GM19035 (cell line): ENCODE measurements around the gene DNAI2.

Experiments
- ATAC-seq: cut with Tn5 transposase; IDR thresholded peaks from one replicate; pipeline ENCODE4 v1.9.1; 2021; ENCODE audit not compliant: unreplicated experiment

DNAI2 gene

DNA sequence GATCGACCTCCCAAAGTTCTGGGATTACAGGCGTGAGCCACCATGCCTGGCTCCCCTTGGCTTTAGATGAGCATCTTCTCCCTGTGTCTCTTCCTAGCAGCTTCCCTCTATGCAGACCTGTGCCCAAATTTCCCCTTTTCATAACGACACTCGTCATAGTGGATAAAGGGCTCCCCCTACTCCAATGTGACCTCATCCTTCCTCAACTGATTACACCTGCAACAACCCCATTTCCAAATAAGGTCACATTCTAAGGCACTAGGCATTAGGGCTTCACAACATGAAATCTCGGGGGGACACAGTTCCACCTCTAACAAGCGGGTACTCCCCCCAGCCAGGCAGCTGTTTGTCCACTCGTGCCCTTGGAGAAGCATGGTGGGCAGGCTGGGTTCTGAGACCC lies 62.3 kb downstream of the DNAI2 start:
- no peak for ATAC-seq

DNA sequence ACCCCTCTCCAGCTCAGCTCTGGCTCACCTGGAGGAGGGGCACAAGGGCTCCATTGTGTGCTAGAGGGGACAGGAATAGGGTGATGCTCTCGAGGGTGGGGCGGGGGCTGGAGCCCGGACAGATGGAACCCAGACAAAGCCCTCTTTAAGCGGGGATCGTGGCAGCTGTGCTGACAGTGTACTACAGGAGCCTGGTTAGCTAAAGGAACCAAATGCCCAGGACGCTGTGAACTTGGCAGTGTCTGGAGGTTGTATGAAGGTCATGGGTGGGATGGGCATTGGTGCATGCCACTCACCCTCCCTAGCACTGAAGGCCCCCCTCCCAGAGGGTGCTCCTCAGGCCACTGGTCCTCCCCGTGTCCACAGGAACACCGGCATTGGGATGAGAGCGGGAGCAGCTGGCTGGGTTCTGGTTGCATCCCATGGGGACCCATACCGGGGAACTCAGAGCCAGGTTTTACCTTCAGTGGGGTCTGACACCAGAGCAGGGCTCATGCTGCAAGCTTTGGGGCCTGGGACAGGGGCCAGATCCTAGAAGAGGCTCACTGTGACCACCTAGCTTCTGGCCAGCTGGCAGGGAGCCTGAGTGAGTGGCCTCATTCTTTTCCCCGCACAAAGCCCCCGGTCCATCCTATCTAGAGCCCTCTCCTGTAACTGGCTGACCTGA lies 63.9 kb downstream of the DNAI2 start:
- no peak for ATAC-seq

DNA sequence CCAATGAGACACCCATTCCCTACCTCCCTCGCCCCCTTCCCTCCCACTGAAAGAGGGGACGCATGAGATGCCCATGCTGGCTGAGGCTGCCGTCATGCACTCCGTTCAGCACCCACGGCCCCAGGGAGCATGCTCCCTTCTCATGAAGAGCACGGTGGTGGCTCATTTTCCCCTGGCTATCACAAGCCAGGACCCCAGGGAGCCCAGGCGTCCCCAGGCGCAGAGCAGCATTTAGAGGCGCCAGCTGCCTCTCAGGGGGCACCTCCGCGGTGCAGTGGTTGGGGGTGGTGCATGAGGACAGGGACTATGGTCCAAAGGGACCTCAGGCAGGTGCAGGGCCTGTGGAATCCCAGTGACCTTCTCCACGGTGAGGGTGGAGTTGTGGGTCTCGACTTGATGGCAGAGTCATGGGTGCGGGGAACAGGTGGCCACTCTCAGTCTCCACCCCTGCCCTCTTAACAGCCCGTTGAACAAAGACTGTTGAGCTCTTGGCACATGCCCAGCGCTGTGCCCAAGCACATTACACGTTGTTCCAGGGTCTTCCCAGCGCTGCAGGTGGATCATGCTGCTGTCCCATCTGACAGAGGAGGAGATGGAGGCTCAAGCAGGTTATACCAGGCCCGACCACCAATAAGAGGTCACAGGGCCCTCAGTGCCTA lies 65.6 kb downstream of the DNAI2 start:
- ATAC-seq: no peak

DNA sequence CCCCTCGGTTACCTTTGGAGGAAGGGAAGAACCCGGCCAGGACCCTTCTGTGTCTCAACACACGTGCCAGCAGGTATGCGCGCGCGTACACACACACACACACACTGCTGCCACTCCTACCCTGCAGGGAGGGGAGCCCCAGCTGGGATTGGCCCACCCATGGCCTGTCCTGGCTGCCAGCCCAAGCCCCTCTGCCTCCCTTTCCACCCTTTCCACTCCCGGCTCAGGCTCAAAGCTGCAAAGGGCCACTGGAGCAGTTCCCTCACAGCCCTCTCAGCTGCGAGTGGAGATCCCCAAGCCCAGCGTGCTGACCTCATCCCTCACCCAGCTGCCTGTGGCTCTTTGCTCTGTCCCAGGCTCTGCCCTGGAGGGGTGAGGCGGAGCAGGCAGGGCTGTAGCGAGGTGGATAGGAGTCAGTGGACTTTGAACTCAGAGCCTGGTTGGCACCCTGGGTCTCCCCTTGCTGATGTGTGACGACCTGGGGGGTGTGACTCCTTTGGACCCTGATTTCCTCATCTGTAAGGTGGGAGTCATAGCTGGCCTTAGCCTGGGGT lies 66.5 kb downstream of the DNAI2 start:
- ATAC-seq: no peak

DNA sequence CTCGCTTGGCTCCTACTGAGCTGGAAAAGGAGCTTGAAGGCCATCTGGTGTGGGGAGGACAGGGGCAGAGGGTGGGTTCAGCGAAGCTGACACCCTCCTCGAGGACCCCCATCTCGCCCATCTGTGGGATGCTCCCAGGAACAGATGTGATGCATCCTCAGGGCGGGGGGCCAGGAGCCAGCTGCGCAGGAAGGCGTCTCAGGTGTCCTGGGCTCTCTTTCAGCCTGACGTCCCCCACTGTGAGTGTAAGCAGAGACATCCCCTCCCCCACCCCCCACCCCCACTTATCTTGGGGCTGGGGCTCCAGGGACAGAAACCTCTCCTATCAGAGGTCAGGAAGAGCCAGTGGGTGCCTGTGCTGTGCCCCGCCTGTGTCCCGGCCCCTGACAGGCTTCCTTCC lies 68.2 kb downstream of the DNAI2 start:
- no peak for ATAC-seq

DNA sequence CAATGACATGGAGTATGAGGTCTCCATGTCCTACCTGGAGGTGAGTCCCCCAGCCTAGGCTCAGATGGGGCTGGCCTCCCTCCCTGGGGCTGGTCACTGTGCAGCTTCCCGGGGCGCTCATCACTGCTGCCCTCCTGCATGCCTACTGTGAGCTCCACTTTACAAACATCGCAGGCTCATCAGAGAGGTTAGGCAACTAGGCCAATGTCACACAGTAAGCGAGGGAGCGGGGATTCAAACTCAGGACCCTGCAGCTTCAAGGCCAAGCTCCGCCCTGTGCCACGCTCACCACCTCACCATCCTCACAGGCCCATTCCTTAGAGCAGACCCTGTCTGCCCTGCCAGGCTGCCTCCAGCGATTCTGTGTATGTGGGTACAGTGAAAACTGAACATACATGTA lies 69.1 kb downstream of the DNAI2 start:
- ATAC-seq: no peak

DNA sequence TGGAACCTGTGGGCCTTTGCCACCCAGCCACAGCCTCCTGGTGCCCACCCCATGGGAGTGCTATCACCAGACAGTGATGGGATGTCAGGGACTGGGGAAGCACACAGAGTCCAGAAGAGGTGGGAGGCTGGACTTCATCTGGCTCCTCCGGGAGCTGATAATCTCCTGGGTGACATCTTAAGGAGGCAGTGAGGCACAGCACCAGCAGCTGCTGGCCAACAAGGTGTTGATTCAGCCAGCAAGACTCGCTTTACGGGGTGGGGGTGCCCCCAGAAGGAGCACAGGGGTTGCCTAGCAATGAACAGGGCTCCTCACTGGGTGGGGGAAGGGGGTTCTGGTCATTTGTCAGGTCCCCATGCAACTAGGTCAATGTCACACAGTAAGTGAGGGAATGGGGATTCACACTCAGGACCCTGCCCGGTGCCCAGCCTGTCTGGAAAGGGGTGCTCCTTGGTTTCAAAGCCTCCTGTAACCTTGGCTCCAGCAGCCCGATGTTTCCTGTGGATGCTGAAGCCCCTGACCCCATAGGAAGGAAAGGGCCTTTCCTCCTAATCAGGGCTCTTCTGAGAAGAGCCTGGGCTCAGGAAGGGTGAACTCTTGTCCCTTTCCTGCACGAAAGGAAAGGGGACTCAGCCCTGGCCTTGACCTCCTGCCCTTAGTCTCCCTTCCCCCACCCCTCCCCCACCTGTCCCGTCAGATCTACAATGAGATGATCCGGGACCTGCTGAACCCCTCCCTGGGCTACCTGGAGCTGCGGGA lies 69.7 kb downstream of the DNAI2 start:
- ATAC-seq: no peak

DNA sequence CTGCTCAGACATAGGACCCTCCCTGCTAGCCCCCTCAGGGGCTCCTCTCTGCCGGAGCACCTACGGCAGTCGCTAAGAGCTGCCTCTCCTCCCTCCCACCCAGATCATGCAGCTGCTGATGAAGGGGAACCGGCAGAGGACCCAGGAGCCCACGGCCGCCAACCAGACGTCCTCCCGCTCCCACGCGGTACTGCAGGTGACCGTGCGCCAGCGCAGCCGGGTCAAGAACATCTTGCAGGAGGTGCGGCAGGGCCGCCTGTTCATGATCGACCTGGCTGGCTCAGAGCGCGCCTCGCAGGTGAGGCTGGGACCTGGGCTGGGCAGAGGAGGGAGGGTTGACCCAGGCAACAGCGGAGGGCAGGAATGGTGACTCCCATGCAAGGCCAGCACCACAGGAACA lies 70.6 kb downstream of the DNAI2 start:
- no peak for ATAC-seq

DNA sequence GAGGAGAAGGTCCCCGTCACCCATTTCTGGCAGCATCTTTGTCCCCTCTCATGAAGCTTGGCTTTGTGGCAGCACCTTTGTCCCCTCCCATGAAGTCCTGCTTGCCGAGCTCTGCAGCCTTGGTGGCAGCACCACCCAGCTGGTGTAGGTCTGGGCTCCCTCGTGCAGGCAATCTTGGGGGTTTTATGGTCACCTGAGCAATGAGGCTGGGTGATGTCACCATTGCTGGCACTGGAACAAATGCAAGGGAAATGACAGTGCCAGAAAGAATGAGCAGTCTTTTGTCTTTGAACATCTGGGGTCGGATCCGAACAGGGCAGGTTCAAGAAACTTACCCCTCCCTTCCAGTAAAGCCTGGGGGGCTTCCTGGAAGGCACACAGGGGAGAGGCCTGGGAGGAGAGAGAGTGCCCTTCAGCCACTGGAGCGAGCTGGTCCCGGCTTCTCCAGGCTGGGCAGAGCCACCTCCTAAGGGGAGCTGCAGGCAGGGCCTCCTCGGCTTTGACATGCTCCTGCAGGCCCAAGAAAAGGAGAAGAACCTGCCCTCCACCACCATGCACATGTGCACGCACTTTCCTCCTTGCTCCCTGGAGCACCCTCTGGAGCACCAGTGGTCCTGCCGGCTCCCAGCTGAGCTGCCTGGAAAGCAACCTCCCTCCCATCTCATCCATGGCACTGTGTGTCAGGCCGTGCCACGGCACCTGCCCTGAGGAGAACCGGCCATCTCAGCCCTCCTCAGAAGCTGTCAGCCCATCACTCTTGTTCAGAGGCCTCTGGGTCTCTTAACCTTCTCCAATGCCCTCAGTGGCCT lies 71.6 kb downstream of the DNAI2 start:
- ATAC-seq: no peak

DNA sequence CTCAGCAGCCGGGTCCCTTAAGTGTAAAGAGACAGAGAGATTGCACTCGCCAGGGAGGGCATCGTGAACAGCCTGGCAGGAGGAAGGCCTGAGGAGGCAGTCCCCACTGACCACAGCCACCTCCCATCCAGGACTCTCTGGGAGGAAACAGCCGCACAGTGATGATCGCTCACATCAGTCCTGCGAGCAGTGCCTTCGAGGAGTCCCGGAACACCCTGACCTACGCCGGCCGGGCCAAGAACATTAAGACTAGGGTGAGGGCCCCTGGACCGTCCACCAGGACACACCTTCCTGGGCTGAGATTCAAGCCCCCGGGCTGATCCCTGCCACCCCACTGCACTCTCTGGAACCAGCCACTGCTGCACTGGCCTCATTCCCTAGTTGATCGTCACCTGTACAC lies 73.6 kb downstream of the DNAI2 start:
- no peak for ATAC-seq

DNA sequence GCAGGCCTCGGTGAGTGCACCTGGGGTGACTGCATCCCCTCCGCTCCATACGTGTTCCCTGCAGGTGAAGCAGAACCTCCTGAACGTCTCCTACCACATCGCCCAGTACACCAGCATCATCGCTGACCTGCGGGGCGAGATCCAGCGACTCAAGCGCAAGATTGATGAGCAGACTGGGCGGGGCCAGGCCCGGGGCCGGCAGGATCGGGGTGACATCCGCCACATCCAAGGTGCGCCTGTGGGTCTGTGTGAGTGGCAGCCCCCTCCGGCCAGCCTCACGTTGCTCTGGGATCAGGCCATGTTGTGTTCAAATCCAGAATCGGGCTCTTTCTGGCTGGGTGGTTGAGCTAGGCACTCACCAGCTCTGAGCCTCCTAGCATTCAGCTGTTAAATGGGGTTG lies 75.1 kb downstream of the DNAI2 start:
- no peak for ATAC-seq

DNA sequence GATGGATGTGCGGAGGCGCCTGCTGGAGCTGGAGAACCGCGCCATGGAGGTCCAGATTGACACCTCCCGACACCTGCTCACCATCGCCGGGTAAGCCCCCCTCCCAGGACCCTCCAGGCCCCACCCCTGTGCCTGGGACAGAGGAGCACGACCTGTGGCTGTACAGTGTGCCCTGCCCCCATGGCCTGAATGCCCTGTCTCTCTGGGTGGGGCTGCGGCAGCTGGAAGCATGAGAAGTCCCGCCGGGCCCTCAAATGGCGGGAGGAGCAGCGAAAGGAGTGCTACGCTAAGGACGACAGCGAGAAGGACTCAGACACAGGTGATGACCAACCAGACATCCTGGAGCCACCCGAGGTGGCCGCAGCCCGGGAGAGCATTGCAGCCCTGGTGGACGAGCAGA lies 76.5 kb downstream of the DNAI2 start:
- no peak for ATAC-seq

DNA sequence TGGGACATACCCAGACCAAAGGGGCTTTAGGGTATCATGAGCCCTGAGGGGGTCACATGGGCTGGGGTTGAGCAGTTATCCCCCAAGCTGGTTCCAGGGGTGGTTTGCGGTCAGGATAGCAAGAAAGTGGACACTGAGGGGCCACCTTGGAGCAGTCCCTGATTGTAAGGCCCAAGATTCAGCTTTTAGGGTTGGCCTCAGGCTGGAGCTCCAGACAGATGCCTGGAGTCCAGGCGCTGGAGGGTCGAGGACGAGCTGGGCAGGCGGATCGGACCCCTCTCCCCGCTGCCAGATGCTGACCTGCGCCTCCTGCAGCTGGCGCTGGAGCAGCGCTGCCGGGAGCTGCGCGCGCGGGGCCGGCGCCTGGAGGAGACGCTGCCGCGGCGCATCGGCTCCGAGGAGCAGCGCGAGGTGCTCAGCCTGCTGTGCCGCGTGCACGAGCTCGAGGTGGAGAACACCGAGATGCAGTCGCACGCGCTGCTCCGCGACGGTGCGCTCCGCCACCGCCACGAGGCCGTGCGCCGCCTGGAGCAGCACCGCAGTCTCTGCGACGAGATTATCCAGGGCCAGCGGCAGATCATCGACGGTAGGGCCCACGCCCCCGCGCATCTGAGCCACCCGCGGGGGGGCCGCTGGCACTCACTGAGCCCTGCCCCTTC lies 77.6 kb downstream of the DNAI2 start:
- ATAC-seq: no peak

DNA sequence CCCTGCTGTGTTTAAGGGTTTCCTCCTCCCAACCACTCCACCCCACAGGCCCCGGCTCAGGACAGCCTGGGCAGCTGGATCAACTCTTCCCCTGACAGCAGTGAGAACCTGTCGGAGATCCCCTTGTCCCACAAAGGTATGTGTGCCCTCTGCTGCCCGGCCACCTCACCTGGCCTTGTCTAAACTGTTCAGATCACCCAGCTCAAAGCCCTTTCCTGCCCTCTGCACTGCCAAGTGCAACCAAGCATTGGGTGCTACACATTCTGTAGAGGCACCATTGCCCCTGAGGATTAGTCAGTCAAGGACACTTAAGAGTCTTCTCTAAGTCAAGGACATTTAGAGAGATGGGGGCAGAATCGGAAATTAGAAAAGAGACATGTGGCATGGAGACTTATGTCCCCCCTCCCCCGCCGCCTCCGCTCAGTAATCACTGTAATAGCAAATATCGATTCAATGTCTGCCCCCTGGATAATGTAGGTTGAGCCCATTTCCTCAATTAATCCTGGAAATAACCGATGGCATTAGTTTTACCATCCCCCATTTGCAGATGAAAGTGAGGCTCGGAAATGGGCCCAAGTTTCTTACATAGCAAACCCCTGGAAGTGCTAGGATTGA lies 79.5 kb downstream of the DNAI2 start:
- no peak for ATAC-seq

DNA sequence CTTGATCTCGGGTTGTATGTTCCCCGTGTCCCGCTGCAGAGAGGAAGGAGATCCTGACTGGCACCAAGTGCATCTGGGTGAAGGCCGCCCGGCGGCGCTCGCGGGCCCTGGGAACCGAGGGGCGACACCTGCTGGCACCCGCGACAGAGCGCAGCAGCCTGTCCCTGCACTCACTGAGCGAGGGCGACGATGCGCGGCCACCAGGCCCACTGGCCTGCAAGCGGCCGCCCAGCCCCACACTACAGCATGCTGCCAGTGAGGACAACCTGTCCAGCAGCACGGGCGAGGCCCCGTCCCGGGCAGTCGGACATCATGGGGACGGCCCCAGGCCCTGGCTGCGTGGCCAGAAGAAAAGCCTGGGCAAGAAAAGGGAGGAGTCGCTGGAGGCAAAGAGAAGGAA lies 80.1 kb downstream of the DNAI2 start:
- ATAC-seq: no peak

DNA sequence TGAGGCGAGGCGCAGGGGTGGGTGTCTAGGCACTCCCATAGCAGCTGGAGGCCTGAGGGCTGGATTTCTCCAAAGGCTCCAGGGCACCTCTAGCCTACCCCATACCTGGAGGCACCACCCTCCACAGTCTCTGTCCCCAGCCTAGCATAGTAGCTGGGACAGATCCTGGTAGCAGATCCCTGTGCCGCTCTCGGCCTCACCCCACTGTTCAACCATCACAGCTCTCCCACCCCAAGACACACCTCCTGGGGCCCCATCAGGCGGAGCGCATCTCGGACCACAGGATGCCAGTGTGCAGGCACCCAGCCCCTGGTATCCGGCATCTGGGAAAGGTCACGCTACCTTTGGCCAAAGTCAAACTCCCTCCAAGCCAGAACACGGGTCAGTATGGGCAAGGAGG lies 80.5 kb downstream of the DNAI2 start:
- ATAC-seq: no peak

DNA sequence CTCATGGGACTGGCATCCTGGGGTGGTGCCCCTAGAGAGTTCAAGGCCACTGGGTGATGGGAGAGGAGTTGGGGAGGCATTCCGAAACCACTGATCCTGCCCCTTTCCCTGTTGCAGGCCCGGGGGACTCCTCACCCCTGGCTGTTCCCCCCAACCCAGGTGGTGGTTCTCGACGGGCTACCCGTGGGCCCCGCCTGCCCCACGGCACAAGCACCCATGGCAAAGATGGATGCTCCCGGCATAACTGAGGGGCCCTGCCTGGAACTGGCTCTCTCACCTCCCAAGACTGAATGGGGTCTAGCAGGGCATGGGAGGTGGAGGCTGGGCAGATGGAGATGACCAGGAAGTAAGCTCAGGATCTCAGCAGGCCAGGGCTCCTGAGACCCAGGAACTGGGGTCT lies 81.0 kb downstream of the DNAI2 start:
- no peak for ATAC-seq

DNA sequence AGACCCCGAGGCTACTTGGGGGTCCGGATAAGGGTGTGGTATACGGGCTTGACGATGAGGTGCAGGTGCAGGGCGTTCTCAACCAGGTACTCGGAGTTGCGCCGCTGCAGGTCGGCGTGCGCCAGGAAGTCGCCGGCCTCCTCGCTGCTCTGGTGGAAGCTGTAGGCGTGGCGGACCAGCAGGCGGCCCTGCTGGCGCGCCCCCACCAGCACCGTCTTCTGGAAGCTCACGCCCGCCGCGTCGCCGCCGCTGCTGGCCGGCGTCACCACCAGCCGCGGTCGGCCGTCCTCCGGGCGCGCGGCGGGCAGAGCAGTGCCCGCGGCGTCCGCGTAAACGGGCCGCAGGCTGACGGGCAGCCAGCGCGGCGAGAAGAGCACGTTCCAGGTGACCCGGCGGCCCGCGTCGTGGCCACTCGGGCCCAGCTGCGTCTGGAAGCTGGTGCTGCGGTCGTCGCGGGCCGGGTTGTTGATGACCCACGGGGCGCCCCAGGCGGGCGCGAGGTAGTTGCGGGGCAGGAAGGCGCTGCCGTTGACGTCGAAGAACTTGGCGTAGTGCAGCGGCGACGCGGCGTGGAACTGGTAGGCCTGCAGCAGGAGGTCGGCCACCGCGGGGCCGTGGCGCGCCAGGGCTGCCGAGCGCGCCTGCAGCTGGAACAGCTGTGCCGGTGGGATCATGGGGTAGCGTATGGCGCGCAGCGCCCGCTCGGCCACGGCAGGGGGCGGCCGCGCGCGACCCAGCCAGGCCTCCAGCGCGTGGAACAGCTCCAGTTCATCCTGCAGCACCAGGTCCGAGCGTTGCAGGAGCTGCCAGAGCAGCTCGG lies 82.8 kb downstream of the DNAI2 start:
- ATAC-seq: no peak

DNA sequence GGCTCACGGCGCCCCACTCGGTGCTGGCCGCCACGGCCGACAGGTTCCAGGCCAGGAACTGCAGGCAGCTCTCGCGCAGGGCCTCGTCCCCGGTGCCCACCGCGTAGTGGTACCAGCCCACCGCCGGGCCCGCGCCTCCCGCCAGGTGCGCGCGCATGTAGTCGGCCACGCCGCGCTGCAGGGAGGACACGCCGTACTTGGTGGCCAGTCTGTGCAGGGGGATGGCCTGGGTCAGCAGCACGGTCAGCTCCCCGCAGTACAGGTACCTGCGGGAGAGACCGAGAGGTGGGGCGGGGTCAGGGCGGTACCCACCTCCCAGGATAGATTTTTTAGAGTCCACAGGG lies 83.4 kb downstream of the DNAI2 start:
- ATAC-seq: no peak

DNA sequence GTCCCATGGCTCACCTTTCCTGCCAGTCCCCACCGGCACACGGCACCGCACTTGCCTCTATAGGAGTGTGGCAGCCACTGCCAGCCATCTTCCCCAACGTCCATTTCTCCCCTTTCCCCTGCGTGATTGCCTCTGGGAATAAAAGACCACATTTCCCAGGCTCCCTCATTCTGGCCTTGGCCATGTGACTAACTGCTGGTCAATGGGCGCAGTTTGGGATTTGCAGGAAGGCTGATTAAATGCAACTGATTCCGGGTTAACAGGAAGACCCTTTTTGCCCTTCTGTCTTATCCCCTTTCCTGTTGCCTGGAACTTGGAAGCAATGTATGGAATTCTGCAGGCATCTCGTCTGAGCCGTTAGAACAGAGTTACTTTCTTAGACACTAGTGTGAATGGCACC lies 84.7 kb downstream of the DNAI2 start:
- ATAC-seq: no peak
